GM18508 (cell line): ENCODE measurements around the gene SLC5A7.

ENCODE experiments used
- ATAC-seq: cut with Tn5 transposase; IDR thresholded peaks from one replicate; pipeline ENCODE4 v1.9.1; 2021; ENCODE audit warnings: moderate number of reproducible peaks; ENCODE audit not compliant: insufficient read depth, unreplicated experiment

Gene SLC5A7

GRCh38 chr2:107986278-107987217, at the start of gene SLC5A7:
SLC5A7 (plus strand) TSS chr2:107986524; CDS start chr2:107988156, 1,632 bp downstream.
- ATAC-seq, result no peak

- no peak for ATAC-seq
Measured at GRCh38 chr2:107961395-107961794, 24.9 kb upstream of the SLC5A7 start.

GRCh38 chr2:107964185-107964584, 22.1 kb upstream of the SLC5A7 start:
- ATAC-seq, result no peak

- ATAC-seq, result no peak
Measured at GRCh38 chr2:107984707-107985106, 1.6 kb upstream of the SLC5A7 start.

- ATAC-seq, result no peak
Measured at GRCh38 chr2:107988108-107988507, 1.8 kb downstream of the SLC5A7 start.

GRCh38 chr2:107989445-107989844, 3.1 kb downstream of the SLC5A7 start:
- no peak for ATAC-seq

- no peak for ATAC-seq
Measured at GRCh38 chr2:107990718-107991117, 4.4 kb downstream of the SLC5A7 start.

GRCh38 chr2:107992069-107992468, 5.7 kb downstream of the SLC5A7 start:
- no peak for ATAC-seq

GRCh38 chr2:107999158-107999557, 12.8 kb downstream of the SLC5A7 start:
- ATAC-seq, result no peak

GRCh38 chr2:108010912-108011591, 24.7 kb downstream of the SLC5A7 start:
- ATAC-seq, result no peak

- no peak for ATAC-seq
Measured at GRCh38 chr2:108013305-108013704, 27.0 kb downstream of the SLC5A7 start.

GRCh38 chr2:108022628-108023027, 36.3 kb downstream of the SLC5A7 start:
- no peak for ATAC-seq

GRCh38 chr2:108023776-108024175, 37.5 kb downstream of the SLC5A7 start:
- no peak for ATAC-seq

- ATAC-seq, result no peak
Measured at GRCh38 chr2:108026092-108026794, 39.9 kb downstream of the SLC5A7 start.

- ATAC-seq, result no peak
Measured at GRCh38 chr2:108029496-108029895, 43.2 kb downstream of the SLC5A7 start.

GRCh38 chr2:108029912-108030311, 43.6 kb downstream of the SLC5A7 start:
- ATAC-seq, result no peak

GRCh38 chr2:108031471-108031941, 45.2 kb downstream of the SLC5A7 start:
- no peak for ATAC-seq

- no peak for ATAC-seq
Measured at GRCh38 chr2:108034843-108035242, 48.5 kb downstream of the SLC5A7 start.

- no peak for ATAC-seq
Measured at GRCh38 chr2:108048752-108049151, 62.4 kb downstream of the SLC5A7 start.

GRCh38 chr2:108058576-108059137, 72.3 kb downstream of the SLC5A7 start:
- no peak for ATAC-seq
